Measurements from ENCODE around the gene STARD8.

GRCh38 chrX:68671221-68671620, 23.8 kb downstream of the STARD8 start:
- TF ChIP-seq, protein P1, sequence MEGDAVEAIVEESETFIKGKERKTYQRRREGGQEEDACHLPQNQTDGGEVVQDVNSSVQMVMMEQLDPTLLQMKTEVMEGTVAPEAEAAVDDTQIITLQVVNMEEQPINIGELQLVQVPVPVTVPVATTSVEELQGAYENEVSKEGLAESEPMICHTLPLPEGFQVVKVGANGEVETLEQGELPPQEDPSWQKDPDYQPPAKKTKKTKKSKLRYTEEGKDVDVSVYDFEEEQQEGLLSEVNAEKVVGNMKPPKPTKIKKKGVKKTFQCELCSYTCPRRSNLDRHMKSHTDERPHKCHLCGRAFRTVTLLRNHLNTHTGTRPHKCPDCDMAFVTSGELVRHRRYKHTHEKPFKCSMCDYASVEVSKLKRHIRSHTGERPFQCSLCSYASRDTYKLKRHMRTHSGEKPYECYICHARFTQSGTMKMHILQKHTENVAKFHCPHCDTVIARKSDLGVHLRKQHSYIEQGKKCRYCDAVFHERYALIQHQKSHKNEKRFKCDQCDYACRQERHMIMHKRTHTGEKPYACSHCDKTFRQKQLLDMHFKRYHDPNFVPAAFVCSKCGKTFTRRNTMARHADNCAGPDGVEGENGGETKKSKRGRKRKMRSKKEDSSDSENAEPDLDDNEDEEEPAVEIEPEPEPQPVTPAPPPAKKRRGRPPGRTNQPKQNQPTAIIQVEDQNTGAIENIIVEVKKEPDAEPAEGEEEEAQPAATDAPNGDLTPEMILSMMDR (IDR thresholded peaks at IDR 0.05) = no peak
- no peak for TF ChIP-seq POLR2A (IDR thresholded peaks at IDR 0.05)
